Colonic mucosa (tissue), 4 donors: ENCODE results near the gene TRAPPC6A. TPM values are rescaled to one million over a fixed set of nuclear protein-coding genes. Genes with fewer than 3 reads are reported as not detected.
A peak's percentile ranks its signal among the peaks of the same experiment; 100 is the strongest.

Source experiments
- DNase-seq: peaks from one replicate; pipeline ENCODE4 v3.0.0-alpha.2; 2020
- H3K27ac ChIP-seq: fragments of 200-600 bp; one replicate; pipeline ENCODE4 v1.8.0; 2021
- H3K27me3 ChIP-seq: fragments of 200-600 bp; one replicate; pipeline ENCODE4 v1.8.0; 2021
- H3K36me3 ChIP-seq: fragments of 200-600 bp; one replicate; pipeline ENCODE4 v1.8.0; 2021
- H3K4me1 ChIP-seq: fragments of 200-600 bp; one replicate; pipeline ENCODE4 v1.8.0; 2021; ENCODE audit warnings: mild to moderate bottlenecking
- H3K4me3 ChIP-seq: fragments of 200-600 bp; one replicate; pipeline ENCODE4 v1.8.0; 2021
- H3K9ac ChIP-seq, 2 donors: one replicate each; pipeline ENCODE4 v1.7.0; 2013; ENCODE audit warnings: control low read depth in 2 of 2, low read depth in 2 of 2, low read length in 2 of 2
- H3K9me3 ChIP-seq: fragments of 200-600 bp; one replicate; pipeline ENCODE4 v1.8.0; 2021
- intact Hi-C: fragments of 100-400 bp; cut with DNase I; formaldehyde crosslinking; loops from one replicate; pipeline ENCODE4 v1.14.1; 2022
- total RNA-seq, 2 donors: library from RNA; stranded (reverse); fragmentation: NEBNext Ultra II Directional in 1 of 2; extraction: Animal tissue kit (Norgen Biotek cat#: 25700) in 1 of 2; gene quantifications; one replicate each; pipeline ENCODE4 v1.2.1, GENCODE V29; 2021
- TF ChIP-seq, protein P1 (sequence below): fragments of 200-600 bp; IDR thresholded peaks from one replicate; pipeline ENCODE4 v1.8.0; 2022; ENCODE audit warnings: antibody characterized with exemption, mild to moderate bottlenecking
- donor health status: healthy.
- donor health status: DM: no; HTN: no; CAD: no.
- donor health status: DM: no; HTN: no; CAD: no.

The TRAPPC6A gene
- total RNA-seq, 2 donors from 2014 or later = 17.2 to 35.2 TPM

DNA sequence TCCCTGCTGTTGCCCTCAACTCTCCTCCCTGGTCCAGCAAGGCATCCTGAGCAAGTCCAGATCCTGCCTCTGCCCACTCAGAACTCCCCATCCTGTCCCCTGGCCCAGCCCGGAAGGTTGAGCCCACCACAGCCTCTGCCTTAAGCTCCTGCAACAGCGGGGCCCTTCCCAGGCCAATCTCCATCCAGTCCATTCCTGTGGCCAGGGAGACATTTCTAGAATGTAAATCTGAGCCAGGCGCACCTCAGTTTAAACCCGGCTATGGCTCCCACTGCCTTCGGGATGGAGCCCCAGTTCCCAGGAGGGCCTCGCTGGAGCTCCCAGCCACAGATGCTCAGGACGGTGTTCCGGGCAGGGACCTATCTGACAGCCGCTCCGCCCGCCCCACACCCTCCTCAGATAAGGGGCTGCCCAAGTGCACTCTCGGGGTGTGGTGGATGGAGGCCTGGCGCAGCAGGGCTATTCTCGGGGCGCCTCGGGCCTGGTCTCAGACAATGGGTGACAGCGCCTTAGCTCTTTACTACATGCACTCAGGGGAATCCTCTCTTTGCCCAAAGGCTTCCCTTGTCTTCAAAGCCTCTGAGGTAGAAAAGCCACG lies 5.3 kb downstream of the TRAPPC6A start:
- no peaks in the 10 kb centered on the region for H3K9me3 ChIP-seq
- no peaks in the 10 kb centered on the region for H3K36me3 ChIP-seq
- TF ChIP-seq, protein P1, sequence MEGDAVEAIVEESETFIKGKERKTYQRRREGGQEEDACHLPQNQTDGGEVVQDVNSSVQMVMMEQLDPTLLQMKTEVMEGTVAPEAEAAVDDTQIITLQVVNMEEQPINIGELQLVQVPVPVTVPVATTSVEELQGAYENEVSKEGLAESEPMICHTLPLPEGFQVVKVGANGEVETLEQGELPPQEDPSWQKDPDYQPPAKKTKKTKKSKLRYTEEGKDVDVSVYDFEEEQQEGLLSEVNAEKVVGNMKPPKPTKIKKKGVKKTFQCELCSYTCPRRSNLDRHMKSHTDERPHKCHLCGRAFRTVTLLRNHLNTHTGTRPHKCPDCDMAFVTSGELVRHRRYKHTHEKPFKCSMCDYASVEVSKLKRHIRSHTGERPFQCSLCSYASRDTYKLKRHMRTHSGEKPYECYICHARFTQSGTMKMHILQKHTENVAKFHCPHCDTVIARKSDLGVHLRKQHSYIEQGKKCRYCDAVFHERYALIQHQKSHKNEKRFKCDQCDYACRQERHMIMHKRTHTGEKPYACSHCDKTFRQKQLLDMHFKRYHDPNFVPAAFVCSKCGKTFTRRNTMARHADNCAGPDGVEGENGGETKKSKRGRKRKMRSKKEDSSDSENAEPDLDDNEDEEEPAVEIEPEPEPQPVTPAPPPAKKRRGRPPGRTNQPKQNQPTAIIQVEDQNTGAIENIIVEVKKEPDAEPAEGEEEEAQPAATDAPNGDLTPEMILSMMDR = no peak
- no peaks in the 10 kb centered on the region for H3K4me1 ChIP-seq
- no peak overlapping the region for H3K4me3 ChIP-seq
- H3K9ac ChIP-seq = peak overlapping the region in 1 of 2 donors; percentile 43
- intact Hi-C loops = no loop called here
- no peak overlapping the region for H3K27ac ChIP-seq
- no peaks in the 10 kb centered on the region for H3K27me3 ChIP-seq
- no peak for DNase-seq

DNA sequence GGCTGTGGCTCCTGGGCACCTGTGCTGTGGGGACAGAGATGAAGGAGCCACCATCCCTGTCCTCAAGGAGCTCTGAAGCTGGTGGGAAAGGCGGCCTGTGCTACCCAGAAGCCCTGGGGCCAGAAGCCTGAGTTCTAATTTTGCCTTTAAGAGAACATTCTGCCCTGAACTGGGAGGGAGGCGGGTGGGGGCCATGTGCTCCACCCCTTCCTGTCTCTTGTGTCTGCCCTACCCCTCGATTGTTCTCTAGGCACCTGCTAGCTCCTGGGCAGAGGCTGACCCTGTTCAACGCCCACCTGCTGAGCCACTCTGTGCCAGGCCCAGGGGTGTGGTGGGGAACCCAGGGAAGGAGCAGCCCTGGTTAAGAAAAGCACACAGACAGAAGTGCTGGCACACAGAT lies 5.9 kb downstream of the TRAPPC6A start:
- H3K27me3 ChIP-seq = no peaks in the 10 kb centered on the region
- DNase-seq = no peak
- intact Hi-C loops = no loop called here
- no peaks in the 10 kb centered on the region for H3K9me3 ChIP-seq
- no peaks in the 10 kb centered on the region for H3K36me3 ChIP-seq
- TF ChIP-seq, protein P1 = no peak
- no peak overlapping the region for H3K4me3 ChIP-seq
- H3K9ac ChIP-seq = peak overlapping the region in 1 of 2 donors; percentile 43
- no peaks in the 10 kb centered on the region for H3K4me1 ChIP-seq
- H3K27ac ChIP-seq = no peak overlapping the region

DNA sequence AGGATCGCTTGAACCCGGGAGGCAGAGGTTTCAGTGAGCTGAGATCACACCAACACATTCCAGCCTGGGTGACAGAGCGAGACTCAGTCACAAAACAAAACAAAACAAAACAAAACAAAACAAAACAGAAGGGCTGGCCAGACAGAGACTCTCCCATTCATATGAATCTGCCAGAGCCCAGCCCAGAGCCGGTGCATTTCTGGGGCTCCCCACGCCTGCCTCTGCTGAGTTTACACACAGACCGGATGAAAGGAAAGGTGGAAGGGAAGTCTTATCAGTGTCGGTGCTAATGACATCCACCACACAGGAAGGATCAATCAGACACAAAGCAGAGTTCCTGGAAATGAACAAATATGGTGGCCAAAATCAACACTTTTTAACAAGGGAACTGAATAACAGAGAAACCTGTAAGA lies 6.8 kb downstream of the TRAPPC6A start:
- no peaks in the 10 kb centered on the region for H3K9me3 ChIP-seq
- no peak overlapping the region for H3K9ac ChIP-seq
- TF ChIP-seq, protein P1 = no peak
- DNase-seq = no peak
- no peaks in the 10 kb centered on the region for H3K4me1 ChIP-seq
- no peaks in the 10 kb centered on the region for H3K36me3 ChIP-seq
- intact Hi-C loops = no loop called here
- H3K27me3 ChIP-seq = no peaks in the 10 kb centered on the region
- H3K27ac ChIP-seq = peak overlapping the region; percentile 12
- H3K4me3 ChIP-seq = no peak overlapping the region

DNA sequence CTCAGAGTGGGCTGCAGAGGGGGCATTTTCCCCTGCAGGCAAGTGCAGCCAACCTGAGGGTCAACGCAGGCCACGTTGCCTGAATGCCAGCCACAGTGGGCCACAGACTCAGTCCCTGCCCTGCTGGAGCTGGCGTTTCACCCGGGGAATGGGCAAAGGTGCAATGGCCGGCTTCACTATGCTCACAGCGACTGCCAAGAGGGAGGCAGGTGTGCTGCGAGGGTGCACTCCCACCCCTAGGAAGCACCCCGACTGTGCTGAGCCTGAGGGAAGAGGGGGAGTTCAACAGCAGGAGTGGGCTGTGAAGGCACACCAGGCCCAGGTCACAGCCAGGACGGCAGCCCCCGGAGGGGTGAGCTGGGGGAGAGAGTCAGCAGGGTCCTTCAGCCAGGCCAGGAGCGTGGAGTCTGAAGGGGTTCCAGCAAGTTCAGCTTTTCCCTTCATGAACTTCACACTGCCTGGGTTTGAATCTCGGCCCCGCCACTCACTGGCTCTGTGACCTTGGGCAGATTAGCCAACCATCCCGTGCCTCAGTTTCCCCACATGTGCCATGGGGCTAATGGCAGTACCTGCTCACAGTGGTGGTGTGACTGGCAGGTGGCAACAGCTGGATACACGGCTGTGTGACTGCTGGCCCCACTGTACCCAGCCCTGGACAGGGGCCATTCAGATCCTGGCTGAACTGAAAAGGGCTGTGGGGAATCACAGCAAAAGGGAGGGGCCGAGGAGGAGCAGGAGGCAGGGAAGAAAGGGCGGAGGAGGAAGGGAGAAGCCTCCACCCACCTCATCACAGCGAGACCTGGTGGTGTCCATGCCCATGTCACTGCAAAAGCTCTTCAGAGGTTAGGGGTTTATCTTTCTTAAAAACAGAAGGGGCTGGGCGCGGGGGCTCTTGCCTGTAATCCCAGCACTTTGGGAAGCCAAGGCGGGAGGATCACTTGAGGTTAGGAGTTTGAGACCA lies 7.6 kb downstream of the TRAPPC6A start:
- H3K9ac ChIP-seq = no peak overlapping the region
- H3K36me3 ChIP-seq = no peaks in the 10 kb centered on the region
- intact Hi-C loops = no loop called here
- no peak overlapping the region for H3K27ac ChIP-seq
- H3K27me3 ChIP-seq = no peaks in the 10 kb centered on the region
- TF ChIP-seq, protein P1 = no peak
- H3K9me3 ChIP-seq = no peaks in the 10 kb centered on the region
- H3K4me3 ChIP-seq = no peak overlapping the region
- peak; percentile 23 for DNase-seq
- no peaks in the 10 kb centered on the region for H3K4me1 ChIP-seq

DNA sequence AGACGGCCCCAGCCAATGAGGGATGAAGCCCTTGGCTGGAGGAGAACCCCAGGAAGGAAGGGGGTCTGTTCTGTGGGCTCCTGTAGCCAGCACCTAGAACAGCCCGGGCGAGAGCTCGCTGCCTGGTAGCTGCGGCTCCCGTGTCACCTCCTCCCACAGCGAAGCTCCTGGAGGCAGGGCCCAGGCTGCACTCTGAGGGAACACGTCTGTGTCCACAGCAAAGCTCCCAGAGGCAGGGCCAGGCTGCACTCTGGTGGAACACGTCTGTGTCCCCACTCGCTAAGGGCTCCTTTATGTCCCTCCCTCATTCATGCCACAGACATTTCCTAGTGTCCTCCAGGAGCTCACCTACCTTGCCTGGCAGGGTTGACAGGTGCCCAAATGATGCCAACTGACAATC lies 8.4 kb downstream of the TRAPPC6A start:
- no peak overlapping the region for H3K9ac ChIP-seq
- intact Hi-C loops = no loop called here
- DNase-seq = no peak
- no peak overlapping the region for H3K4me3 ChIP-seq
- peaks cover 5% of the 10 kb centered on the region for H3K4me1 ChIP-seq
- H3K9me3 ChIP-seq = no peaks in the 10 kb centered on the region
- TF ChIP-seq, protein P1 = no peak
- H3K27ac ChIP-seq = no peak overlapping the region
- H3K36me3 ChIP-seq = no peaks in the 10 kb centered on the region
- no peaks in the 10 kb centered on the region for H3K27me3 ChIP-seq
